EL (cell line): ENCODE measurements around the gene RNF25.

ENCODE experiments used
- DNase-seq: peaks from one replicate; pipeline ENCODE4 v3.0.0-alpha.2; 2016

Gene RNF25

DNA sequence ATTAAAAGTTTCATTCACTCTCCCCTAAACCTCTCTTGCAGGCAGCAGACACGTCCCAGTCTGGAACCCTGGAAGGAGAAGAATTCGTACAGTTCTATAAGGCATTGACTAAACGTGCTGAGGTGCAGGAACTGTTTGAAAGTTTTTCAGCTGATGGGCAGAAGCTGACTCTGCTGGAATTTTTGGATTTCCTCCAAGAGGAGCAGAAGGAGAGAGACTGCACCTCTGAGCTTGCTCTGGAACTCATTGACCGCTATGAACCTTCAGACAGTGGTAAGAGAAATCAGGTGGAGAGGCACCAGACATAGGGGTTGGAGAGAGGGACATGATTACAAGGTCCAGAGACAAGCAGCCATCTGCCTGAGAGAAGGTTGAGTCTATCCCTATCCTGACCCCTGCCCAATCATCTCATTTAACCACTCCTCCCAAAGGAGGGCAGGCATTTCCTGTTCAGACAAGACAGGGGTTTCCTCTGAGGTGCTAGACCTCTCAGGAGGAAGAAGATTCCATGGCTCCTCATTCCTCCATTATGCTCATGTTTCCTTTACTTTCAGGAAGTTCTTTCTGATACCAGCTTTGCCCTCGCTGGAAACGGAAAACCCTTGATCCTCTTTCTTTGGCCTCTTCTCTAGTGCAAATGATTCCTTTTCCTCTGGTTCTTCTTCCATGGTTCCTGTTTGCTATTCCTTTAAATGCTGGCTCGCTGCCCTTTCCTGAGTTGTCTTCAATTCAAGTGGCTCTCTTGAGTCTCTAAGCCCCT is 49.0 kb downstream of the RNF25 start:
- peak; percentile 35 for DNase-seq

DNA sequence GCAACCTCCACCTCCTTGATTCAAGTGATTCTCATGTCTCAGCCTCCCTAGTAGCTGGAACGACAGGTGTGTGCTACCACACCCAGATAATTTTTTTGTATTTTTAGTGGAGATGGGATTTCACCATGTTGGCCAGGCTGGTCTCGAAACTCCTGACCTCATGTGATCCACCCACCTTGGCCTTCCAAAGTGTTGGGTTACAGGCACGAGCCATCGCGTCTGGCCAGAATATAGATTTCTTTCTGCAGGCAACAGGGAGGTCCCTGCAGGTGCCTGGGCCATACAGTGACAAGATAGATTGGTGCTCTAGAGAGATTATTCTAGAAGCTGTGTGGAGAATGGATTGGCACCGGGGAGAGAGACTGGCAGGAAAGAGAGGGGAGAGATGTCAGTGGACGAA is 50.8 kb downstream of the RNF25 start:
- DNase-seq: no peak

- peak; percentile 25 for DNase-seq
Observed at GRCh38 chr2:218618102-218618860, 53.5 kb downstream of the RNF25 start.

- DNase-seq: no peak
Observed at GRCh38 chr2:218615868-218616315, 55.9 kb downstream of the RNF25 start.
